ENCODE measurements around the gene GOLGA8A. TPM values are rescaled to one million over a fixed set of nuclear protein-coding genes. Genes with fewer than 3 reads are reported as not detected.
"Not testable (repeated sequence)": the region's sequence is repeated elsewhere in the genome, so short reads cannot be mapped to it uniquely, and the experiment has no call there.

Gene GOLGA8A, protein sequence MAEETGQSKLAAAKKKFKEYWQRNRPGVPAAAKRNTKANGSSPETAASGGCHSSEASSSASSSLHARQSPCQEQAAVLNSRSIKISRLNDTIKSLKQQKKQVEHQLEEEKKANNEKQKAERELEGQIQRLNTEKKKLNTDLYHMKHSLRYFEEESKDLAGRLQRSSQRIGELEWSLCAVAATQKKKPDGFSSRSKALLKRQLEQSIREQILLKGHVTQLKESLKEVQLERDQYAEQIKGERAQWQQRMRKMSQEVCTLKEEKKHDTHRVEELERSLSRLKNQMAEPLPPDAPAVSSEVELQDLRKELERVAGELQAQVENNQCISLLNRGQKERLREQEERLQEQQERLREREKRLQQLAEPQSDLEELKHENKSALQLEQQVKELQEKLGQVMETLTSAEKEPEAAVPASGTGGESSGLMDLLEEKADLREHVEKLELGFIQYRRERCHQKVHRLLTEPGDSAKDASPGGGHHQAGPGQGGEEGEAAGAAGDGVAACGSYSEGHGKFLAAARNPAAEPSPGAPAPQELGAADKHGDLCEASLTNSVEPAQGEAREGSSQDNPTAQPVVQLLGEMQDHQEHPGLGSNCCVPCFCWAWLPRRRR
- total RNA-seq = 47.3 TPM

- DNase-seq (ENCODE audit: low spot score) = no peak
Measured at GRCh38 chr15:34437687-34438086, at the start of gene GOLGA8A. Gene GOLGA8A (minus strand): TSS chr15:34437808. CDS start chr15:34389691, 48,117 bp downstream.

- no peak for DNase-seq (ENCODE audit: low spot score)
Measured at GRCh38 chr15:34483644-34484043, 46.0 kb upstream of the GOLGA8A start.

DNA sequence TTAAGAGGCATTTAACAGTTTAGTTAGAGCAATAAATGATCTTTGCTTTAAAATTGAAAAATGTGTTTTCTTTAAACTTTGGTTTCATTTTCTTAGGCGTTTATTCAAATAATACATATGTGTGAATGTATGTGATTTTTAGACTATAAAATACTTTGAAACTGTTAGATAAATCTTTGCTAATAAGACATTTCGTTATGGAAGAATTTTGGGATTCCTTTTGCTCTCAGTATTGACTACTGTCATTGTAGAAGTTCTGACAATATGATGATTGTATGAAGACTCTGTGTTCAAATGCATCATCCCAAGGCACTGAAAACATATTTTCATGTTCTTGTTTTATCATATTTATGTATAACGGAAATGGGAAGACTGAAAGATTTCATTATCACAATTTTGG is 43.8 kb upstream of the GOLGA8A start:
- no peak for DNase-seq (ENCODE audit: low spot score)

- DNase-seq (ENCODE audit: low spot score) = no peak
Measured at GRCh38 chr15:34473840-34474239, 36.2 kb upstream of the GOLGA8A start.

DNA sequence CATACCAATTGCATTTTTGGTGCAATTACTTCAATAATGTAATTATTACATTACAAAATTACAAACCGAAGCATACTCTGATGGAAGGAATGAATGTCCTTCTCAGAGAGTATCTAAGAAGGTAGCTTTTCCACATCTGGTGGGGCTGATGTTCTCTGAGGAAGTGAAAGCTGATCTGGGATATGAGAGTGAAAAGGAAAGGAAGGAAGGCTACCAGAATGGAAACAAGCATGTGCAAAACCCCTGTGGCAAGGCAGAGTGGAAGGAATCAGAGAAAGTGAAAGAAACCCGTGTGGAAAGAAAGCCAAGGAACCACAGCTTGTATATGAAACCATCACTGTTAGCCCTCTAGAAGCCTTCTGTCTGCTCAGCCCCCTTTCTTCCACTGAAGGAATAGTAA is 35.3 kb upstream of the GOLGA8A start:
- no peak for DNase-seq (ENCODE audit: low spot score)

GRCh38 chr15:34470892-34471291 is 33.3 kb upstream of the GOLGA8A start:
- no peak for DNase-seq (ENCODE audit: low spot score)

DNA sequence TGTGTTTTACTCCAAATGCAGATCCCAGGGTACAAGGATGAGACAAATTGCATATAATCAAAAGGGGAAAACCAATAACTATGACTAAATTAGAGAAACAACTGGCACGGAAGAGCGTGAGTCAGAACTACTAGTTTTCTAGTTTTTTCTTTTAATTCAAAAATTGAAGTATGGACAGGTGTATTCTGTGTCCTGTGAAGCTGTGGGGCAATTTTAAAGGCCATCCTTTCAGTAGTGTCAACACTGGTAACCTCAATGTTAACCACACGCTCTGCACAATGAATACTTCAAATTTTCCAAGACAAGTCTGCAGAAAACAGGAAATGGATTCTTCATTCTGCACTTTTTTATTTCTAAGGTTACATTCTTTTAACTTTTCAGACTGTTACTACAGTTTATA is 32.5 kb upstream of the GOLGA8A start:
- no peak for DNase-seq (ENCODE audit: low spot score)

DNA sequence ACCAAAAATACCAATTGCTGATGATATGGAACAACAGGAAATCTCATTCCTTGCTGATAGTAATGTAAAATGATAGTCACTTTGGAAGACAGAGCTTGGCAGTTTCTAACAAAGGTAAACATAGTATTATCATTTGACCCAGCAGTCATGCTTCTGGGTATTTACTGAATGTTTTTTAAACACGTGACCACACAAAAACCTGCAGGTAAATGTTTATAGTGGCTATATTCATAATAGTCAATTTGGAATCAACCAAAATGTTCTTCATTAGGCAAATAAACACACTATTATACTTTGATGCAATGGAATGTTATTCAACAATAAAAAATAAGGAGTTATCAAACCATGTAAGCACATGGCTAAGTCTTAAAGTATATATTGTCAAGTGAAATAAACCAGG is 24.1 kb upstream of the GOLGA8A start:
- no peak for DNase-seq (ENCODE audit: low spot score)

DNA sequence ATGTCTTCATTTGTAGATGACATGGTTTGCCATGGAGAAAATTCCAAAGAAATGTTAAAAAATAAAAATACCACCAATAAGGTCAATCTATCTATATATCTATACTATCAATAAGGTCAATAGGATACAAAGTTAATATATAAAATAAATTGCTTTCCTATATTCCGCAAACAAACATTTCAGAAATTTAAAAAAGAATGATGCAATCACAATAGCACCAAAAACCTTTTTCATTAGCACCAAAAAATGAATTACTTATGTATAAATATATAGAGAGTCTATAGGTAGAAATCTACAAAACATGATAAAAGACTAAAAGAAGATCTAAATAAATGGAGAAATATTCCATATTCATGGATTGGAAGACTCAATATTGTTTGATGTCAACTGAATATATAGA is 22.8 kb upstream of the GOLGA8A start:
- DNase-seq (ENCODE audit: low spot score) = no peak

DNA sequence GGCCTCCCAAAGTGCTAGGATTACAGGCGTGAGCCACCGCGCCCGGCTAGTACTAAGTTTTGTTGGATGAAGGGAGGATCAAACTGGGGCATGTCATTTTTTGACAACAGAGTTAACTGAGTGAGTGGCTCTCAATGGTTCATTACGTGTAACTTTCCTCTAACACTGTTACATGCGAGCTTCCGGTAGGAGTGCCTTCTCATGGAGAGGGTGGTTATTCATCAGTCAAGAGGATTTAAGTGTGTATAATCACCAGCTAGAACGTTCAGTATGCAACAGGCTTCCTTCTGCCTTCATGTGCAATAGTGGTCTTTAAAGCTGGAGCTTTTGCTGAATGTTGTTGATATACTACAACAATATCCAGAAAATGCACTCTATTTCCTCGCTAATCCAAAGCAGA is 19.1 kb upstream of the GOLGA8A start:
- DNase-seq (ENCODE audit: low spot score) = no peak

DNA sequence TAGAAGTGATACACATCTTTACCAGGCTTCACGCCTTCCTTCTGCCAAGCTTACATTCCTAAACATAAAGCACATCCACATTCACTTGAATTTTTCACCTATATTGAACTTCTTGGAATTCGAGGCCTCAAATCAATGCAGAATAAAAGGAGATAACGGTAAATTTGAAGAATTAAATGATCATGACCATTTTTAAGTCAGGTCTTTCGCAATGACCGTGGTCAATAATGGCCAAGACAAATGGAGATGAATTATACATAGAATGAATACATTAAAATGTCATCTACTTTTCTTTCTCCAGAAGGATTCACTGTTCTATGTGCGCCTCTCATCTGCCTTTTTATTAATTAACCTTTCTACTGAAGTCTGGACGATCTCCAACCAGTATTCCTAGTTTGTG is 5.3 kb upstream of the GOLGA8A start:
- no peak for DNase-seq (ENCODE audit: low spot score)

- DNase-seq (ENCODE audit: low spot score) = no peak
Measured at GRCh38 chr15:34439878-34440277, 2.3 kb upstream of the GOLGA8A start.

GRCh38 chr15:34436956-34437442 is 609 bp downstream of the GOLGA8A start:
- no peak for DNase-seq (ENCODE audit: low spot score)

DNA sequence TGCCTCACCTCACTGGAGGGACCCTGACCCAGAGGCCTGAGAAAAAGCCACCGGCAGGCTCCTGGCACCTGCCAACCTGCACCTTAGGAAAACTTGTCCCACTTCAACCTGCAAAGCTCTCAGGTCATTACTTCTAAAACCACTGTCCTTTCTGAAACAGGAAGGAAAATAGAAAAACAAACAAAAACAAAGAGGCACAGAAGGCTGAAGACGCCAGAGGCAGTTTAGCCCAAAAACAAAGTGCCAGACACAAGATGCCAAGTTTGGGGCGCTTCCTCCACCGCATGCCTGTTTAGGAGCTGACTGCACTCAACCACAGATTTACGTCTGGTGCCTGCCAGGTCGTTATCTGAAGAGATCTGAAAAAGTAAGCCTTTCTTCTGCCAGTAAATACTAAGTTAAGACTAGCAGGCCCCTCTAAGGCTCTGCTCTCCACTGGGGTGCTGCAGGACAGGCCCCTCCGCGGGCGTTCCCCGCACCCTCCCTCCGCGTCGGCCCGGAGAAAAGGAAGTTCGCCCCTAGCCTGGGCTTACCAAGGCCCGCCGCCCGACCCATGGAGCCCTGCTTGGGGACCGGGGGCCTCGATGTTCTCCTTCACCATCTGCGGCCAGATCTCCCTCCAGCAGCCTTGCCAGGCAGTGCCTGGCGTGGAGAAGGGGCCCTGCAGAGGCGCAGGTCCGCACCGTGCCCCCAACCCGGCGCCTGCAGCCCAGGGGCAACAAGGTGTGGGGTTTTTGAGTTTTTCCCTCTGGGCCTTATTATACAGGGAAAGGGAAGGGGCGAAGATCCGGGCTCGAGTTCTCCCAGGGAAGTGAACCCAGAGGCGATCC is 1.3 kb downstream of the GOLGA8A start:
- DNase-seq (ENCODE audit: low spot score) = no peak

- no peak for DNase-seq (ENCODE audit: low spot score)
Measured at GRCh38 chr15:34435658-34436057, 1.9 kb downstream of the GOLGA8A start.

- DNase-seq (ENCODE audit: low spot score) = no peak
Measured at GRCh38 chr15:34434627-34435305, 2.8 kb downstream of the GOLGA8A start.

DNA sequence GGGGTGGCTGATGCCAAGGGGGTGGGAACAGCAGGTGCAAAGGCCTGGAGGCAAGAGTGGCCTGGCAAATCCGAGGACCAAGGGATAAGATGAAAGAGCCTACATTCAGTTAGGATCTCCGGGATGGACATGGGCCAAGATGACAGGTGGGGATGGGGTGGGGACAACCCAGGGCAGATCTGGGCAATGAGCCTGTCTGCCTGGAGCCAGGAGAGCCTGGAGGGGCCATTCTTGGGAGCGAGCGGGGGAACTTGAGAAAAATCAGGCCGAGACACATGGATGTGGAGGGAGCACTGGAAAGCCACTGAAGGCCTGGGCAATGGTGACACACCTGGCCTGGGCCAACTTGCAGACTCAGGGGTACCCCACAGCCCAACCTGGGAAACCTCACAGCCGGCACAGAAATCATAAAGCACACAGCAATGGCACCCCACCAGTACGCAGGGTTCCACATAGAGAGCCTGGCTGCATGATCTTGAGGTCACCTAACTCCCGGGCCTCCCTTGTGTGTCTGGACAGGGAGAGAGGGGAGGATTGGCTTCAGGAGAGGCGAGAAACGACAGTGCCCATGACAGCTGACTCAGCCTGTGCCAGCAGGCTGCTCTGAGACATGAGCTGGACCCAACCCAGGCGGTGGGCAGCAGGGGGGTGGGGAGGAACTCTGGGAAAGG is 3.5 kb downstream of the GOLGA8A start:
- DNase-seq (ENCODE audit: low spot score) = not testable (repeated sequence)

- not testable (repeated sequence) for DNase-seq (ENCODE audit: low spot score)
Measured at GRCh38 chr15:34430642-34431041, 7.0 kb downstream of the GOLGA8A start.

DNA sequence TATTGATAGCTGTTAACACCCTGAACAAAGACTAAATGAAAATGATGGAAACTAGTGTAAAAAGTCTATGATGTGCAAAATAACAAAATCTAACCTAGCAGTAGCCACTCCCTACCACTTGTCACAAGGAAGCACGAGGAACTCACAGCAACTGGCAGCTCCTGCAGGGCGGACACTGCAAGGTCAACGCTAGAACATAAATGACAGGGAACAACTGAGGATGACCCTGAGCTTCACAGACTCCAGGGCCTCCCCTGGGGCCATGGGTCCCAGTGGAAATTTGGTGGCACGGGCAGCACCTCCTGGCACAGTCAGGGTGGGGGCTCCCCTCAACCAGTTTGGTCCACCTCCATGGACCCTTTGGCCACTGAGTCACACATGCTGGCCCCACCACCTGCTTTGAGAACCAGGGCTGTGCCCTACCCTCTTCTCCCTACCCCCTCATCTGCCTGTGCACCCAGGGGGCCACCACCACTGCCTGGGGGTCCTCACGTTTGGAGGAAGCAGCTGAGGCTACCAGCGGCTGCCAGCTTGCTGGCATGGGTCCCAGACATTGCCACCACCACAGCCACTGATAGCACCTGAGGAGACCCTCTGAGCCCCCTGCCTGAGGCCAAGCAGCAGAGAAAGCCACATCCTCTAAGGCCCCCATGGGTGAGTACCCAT is 14.1 kb downstream of the GOLGA8A start:
- not testable (repeated sequence) for DNase-seq (ENCODE audit: low spot score)

DNA sequence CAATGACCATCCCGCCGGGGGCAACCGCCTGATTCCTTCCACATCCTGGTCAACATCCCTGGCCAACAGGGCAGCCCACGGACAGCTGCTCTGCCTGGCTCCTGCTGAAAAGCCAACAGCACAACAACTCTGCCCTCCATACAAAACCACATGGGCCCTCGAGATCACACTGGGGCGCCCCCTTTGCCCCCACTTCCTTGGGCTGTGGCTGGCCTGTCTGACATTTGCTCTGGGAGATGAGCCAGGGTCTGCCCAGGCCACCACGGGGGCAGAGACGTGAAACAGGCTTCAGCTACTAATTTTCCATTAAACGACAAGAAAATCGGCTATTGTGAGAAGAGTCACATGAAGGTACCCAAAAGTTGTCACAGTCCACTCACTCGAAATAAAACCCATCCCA is 16.7 kb downstream of the GOLGA8A start:
- DNase-seq (ENCODE audit: low spot score) = not testable (repeated sequence)

GRCh38 chr15:34418435-34418834 is 19.2 kb downstream of the GOLGA8A start:
- DNase-seq (ENCODE audit: low spot score) = not testable (repeated sequence)

All from mucosa of gallbladder (tissue), 1 donor.